Epithelial cell of prostate (primary cell): ENCODE measurements around the gene SLC2A8.
A peak's percentile ranks its signal among the peaks of the same experiment; 100 is the strongest.

Experiments
- DNase-seq: peaks from one replicate; pipeline ENCODE4 v3.0.0-alpha.2; 2011; ENCODE audit warnings: low read depth, low spot score
- H3K27ac ChIP-seq: fragments of 450-650 bp; 2 replicates; pipeline ENCODE4 v1.5.1; 2017; ENCODE audit warnings: mild to moderate bottlenecking

Gene SLC2A8

DNA sequence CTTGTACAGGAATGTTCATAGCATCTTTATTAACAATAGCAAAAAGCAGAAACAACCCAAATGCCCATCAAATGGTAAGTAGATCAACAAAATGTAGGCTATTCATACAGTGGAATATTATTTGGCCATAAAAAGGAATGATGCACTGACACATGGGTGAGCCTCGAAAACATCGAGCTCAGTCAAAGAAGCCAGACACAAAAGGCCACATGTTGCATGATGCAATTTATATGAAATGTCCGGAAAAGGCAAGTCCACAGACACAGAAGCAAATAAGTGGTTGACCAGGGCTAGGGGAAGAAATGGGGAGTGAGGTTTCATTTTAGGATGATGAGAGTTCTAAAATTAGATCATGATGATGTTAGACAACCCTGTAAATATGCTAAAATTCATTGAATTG is 16.5 kb upstream of the SLC2A8 start:
- H3K27ac ChIP-seq = no peak overlapping the region
- no peak for DNase-seq

DNA sequence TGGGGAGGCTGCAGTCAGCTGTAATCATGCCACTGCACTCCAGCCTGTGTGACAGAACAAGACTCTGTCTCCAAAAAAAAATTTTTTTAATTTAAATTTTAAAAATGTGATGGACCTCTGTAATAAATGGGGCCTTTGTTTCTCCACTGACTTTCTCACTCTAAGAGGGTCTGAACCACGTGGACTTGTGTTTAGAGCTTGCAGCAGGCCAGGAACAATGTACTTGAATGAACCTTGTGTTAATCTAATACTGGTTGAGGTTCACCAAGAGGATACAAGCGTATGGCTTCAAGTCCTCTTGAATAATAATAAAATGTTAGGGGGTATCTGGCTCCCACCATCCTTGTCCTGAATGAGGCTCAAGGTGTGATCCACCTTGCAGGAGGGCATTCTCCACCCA is 14.4 kb upstream of the SLC2A8 start:
- no peak for DNase-seq
- no peak overlapping the region for H3K27ac ChIP-seq

GRCh38 chr9:127384016-127384730 is 12.8 kb upstream of the SLC2A8 start:
- no peak for DNase-seq

GRCh38 chr9:127384901-127385300 is 12.1 kb upstream of the SLC2A8 start:
- no peak for DNase-seq

More at GRCh38 chr9:127384016-127384730, 12.8 kb upstream of the SLC2A8 start:
- H3K27ac ChIP-seq = no peak overlapping the region

GRCh38 chr9:127386249-127386648 is 10.7 kb upstream of the SLC2A8 start:
- no peak for DNase-seq
- no peak overlapping the region for H3K27ac ChIP-seq

More at GRCh38 chr9:127384901-127385300, 12.1 kb upstream of the SLC2A8 start:
- H3K27ac ChIP-seq = no peak overlapping the region

- no peak overlapping the region for H3K27ac ChIP-seq
- DNase-seq = no peak
These were observed 10.0 kb upstream of the SLC2A8 start for GRCh38 chr9:127386981-127387380.

DNA sequence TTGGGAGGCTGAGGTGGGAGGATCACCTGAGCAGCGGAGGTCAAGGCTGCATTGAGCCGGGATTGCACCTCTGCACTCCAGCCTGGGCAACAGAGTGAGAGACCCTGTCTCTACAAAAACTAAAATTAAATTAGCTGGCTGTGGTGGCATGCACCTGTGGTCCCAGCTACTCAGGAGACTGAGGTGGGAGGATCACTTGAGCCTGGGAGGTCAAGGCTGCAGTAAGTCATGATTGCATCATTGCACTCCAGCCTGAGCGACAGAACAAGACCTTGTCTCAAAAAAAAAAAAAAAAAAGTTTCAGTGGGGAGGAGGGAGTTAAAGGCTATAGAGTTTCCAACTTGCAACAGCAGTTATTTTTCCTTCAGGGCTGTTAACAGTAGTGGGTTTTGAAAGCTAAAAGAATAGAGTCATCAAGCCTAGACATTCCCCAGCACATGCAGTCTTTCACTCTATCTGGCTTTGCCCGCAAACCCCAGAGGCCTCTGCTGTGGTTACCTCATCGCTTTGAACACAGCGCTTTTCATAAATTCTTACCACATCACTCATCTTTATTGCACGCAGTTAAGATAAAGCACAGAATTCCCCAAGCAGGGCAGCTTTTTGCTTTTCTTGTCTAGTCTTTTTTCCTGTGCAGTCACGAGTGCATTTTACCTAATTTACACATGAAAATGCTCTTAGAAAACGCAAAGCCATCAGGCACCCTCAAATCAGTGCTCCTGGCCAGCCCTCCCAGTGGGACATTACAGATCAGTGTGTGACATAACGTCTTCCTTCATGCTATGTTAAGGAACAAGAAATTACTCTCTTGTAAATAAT is 8.7 kb upstream of the SLC2A8 start:
- peak; percentile 76 for DNase-seq
- peak overlapping the region; percentile 55 for H3K27ac ChIP-seq

DNA sequence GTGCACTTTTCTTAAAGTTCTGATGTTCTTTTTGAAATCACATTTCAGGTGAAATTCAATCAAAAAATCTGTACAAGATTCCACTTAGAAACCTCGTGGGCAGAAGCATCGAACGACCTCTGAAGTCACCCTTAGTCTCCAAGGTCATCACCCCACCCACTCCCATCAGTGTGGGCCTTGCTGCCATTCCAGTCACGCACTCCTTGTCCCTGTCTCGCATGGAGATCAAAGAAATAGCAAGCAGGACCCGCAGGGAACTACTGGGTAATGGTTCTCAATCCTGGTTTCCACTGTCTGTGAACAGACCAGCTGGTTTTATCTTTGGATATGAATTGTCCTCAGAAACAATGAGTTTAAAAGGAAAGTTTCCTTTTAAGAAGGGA is 8.1 kb upstream of the SLC2A8 start:
- H3K27ac ChIP-seq = peak overlapping the region; percentile 55
- no peak for DNase-seq

DNA sequence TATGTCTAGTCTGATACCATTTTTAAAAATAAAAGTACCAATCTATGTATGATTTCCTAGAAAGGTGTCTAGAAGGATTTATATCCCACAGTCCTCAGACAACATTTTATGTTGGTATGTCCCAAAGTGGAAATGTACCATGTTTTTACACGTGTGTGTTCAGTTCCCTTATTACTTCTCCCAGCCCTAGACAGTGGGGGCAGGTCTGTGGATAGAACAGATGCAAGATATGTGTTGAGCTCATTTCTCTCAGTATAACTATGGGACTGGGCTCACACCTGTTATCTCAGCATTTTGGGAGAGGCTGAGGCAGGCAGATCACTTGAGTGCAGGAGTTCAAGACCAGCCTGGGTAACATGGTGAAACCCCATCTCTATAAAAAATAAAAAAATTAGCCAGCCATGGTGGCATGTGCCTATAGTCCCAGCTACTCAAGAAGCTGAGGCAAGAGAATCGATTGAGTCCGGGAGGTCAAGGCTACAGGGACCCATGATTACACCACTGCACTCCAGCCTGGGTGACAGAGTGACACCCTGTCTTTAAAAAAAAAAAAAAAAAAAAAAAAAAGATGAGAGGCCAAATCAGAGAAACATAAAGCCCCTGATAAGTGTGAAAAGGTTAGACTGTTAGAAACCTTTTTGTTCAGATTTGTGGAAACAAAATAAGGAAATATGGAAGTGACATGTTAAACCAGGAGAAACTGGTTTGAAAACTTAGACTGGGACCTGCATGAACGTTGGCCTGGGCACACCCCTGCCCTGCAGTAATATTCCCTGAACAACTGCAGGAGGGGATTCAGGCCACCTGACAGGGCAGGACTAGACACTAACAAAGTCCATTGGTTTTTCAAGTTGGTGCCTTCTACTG is 7.4 kb upstream of the SLC2A8 start:
- no peak overlapping the region for H3K27ac ChIP-seq
- no peak for DNase-seq

- no peak overlapping the region for H3K27ac ChIP-seq
- no peak for DNase-seq
These were observed 6.8 kb upstream of the SLC2A8 start for GRCh38 chr9:127390248-127390545.

DNA sequence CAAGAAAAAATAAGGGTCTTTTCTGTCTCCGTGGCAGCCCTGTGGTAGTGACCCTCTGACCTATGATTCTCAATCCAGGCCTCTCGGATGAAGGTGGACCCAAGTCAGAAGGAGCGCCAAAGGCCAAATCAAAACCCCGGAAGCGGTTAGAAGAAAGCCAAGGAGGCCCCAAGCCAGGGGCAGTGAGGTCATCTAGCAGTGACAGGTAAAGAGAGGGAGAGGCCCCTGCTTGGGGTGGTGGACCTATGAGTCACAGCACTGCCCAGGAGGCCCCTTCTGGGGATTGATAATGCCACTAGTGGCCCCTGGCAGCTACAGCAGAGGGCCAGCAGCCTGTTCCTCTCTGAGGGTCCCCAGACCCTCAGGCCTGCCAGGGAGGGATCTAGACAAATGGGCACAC is 6.4 kb upstream of the SLC2A8 start:
- no peak overlapping the region for H3K27ac ChIP-seq
- no peak for DNase-seq

- H3K27ac ChIP-seq = no peak overlapping the region
These were observed 4.8 kb upstream of the SLC2A8 start for GRCh38 chr9:127392166-127392565.

GRCh38 chr9:127392976-127393375 is 4.0 kb upstream of the SLC2A8 start:
- DNase-seq = no peak
- H3K27ac ChIP-seq = no peak overlapping the region

More at GRCh38 chr9:127392166-127392565, 4.8 kb upstream of the SLC2A8 start:
- DNase-seq = no peak

GRCh38 chr9:127393645-127394044 is 3.3 kb upstream of the SLC2A8 start:
- H3K27ac ChIP-seq = no peak overlapping the region
- no peak for DNase-seq

GRCh38 chr9:127395497-127396252 is 1.3 kb upstream of the SLC2A8 start:
- no peak for DNase-seq
- H3K27ac ChIP-seq = no peak overlapping the region

DNA sequence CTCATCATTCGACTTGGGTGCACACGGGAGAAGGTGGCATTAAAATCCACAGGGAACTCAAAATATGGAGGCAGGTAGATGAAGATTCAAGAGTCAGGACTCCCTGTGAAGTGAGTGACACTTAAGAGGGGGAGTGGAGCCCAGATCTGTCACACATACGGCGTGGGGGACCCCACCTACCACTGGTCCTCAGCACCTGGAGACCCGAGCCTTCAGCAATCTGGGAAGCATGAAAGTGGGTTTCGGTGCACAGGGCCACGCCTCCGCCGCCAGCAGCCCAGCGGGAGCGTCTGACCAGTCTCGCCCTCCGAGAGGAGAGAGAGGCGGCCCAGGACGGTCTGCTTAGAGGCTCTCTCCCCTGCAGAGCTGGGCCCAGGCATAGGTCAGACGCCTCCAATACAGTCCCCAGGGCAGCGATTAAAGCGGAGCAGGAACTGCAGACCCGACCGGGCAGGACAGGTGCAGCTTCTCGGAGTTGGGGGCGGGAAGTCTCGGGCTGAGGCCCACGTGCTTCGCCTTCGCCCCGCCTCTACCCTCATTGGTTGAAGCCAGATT is 639 bp upstream of the SLC2A8 start:
- no peak overlapping the region for H3K27ac ChIP-seq
- no peak for DNase-seq

GRCh38 chr9:127397646-127398274 is 791 bp downstream of the SLC2A8 start:
- no peak for DNase-seq

DNA sequence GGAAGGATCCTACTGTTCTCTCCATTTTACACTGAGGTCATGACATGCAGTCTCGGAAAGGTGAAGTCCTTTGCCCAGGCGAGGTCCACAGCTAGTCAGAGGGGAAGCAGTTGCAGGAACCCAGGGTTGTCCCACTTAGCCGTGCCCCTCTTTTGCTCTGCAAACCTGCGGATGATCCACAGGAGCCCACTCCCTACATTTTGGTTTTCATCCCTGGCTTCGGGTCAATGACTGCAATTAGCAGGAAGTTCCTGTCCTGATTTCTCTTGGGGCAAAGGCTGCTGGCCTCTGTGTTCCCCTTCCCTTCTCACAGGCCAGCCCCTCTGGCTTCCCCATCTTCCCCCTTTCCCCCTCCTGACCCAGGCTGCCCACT is 1.3 kb downstream of the SLC2A8 start:
- H3K27ac ChIP-seq = no peak overlapping the region
- no peak for DNase-seq

More at GRCh38 chr9:127397646-127398274, 791 bp downstream of the SLC2A8 start:
- H3K27ac ChIP-seq = peak overlapping the region; percentile 61

- no peak for DNase-seq
- H3K27ac ChIP-seq = no peak overlapping the region
These were observed 1.9 kb downstream of the SLC2A8 start for GRCh38 chr9:127398715-127399400.
